Fibroblast of the conjunctiva (primary cell): ENCODE measurements around the gene WDR7.

Experiments used
- DNase-seq: peaks from one replicate; pipeline ENCODE4 v3.0.0-alpha.2; 2010; ENCODE audit warnings: low read depth

WDR7 gene

DNA sequence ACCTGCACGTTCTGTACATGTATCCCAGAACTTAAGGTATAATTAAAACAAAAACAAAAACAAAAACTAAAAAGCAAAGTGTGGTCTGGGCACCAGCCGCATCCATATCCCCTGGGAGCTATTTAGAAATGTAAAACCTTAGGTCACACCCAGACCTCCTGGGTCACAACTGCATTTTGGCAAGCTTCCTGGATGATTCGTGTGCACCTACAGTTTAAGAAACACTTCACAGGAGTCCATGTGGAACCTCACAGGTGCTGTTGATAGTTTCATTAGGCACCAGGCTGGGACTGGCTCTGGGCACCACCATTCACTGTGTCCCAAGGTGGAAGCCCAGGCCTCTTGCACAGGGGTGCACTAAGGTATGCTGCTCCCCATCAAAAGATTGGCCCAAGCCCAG, 392.1 kb downstream of the WDR7 start:
- no peak for DNase-seq

DNA sequence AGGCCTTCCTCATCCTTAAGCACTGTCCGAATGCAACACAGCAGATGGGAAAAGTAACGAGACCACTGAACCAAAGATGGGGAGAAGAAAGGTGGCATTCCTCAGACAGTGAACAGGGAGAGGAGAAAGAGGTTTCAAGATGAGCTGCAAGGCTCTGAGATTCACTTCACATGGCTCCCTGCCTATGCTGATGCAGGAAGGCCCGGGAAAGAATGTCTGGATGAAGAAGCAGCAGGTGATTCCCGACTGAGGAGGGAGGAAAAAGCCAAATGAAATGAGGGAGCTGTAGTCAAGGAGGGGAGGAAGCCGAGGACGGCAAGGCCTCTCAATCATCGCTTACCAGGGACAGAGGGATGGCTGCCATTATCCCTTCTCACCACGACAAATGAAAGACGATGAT, 397.2 kb downstream of the WDR7 start:
- no peak for DNase-seq

GRCh38 chr18:57048859-57049258, 397.7 kb downstream of the WDR7 start:
- DNase-seq = no peak

GRCh38 chr18:57050310-57050949, 399.3 kb downstream of the WDR7 start:
- no peak for DNase-seq

- DNase-seq = no peak
Observed at GRCh38 chr18:57051021-57051656, 400.0 kb downstream of the WDR7 start.

DNA sequence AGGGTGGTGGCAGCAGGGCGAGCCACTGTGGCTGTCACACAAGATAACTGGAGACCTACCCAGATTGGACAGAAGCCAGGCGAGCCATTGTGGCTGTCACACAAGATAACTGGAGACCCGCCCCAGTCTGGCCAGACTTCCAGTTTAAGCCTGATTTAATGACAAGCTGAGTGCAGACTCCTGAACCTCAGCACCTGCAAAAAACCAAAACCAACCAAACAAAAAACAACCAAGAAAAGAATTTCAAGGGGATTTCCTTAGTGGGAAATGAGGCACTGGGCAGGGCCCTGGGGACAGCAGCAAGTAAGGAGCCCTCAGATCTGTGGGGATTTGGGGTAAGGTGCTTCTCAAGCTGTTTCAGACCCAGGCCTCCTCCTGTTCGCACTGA, 400.5 kb downstream of the WDR7 start:
- no peak for DNase-seq

GRCh38 chr18:57052173-57052572, 401.0 kb downstream of the WDR7 start:
- no peak for DNase-seq

- no peak for DNase-seq
Observed at GRCh38 chr18:57052759-57053158, 401.6 kb downstream of the WDR7 start.

DNA sequence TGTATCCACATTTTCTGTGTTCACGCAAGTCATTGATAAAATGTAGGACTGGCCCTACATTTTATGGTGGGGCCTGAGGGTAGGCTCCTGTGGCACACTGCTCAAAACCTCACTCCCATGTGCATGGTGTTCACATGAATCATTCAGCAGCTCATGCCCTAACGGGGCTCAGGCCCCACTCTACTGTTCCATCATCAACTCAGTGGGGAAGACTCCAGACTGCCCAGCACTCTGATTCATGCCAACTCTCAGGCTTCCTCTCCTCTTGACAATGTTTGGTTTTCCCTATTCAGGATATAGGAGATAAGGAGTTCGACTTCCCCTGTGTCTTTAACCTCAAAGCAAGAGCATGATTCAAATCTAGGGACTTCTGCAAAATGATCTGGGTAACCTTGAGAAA, 403.7 kb downstream of the WDR7 start:
- no peak for DNase-seq

GRCh38 chr18:57057890-57058289, 406.7 kb downstream of the WDR7 start:
- no peak for DNase-seq

- no peak for DNase-seq
Observed at GRCh38 chr18:57058734-57059133, 407.6 kb downstream of the WDR7 start.

- DNase-seq = no peak
Observed at GRCh38 chr18:57059366-57059765, 408.2 kb downstream of the WDR7 start.

GRCh38 chr18:57060814-57061213, 409.7 kb downstream of the WDR7 start:
- DNase-seq = no peak

- no peak for DNase-seq
Observed at GRCh38 chr18:57062178-57062577, 411.0 kb downstream of the WDR7 start.

- no peak for DNase-seq
Observed at GRCh38 chr18:57062844-57063243, 411.7 kb downstream of the WDR7 start.

- DNase-seq = no peak
Observed at GRCh38 chr18:57063601-57064103, 412.5 kb downstream of the WDR7 start.

DNA sequence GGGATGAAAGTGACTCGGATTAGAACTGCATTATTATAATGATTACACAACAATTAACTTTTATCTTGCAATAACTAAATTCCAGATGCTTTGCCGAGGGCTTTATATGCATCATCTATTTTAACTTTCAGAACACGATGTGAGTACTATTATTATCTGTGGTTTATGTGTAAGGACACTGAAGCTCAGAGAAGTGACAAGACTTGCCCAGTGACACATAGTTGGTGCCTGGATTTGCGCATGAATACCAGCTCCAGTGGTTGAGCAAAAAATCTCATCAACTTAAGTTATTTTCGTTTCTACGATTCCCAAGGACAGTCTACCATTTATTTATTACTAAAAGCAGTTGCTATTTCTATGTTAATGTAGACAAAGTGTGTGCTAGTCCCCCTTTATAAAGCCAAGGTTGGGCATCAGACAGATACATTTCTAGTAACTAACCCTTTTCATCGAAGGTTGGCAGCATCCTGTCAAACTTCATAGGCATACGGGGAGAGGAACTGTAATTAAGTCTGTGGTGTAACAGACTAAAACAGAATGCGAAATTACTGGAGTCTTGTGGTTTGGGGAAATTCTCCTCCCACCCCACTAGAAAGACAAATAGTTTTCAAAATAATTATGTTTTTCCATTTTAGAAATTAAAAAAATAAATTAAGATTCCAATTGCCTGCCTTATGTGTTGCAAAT, 422.5 kb downstream of the WDR7 start:
- no peak for DNase-seq

DNA sequence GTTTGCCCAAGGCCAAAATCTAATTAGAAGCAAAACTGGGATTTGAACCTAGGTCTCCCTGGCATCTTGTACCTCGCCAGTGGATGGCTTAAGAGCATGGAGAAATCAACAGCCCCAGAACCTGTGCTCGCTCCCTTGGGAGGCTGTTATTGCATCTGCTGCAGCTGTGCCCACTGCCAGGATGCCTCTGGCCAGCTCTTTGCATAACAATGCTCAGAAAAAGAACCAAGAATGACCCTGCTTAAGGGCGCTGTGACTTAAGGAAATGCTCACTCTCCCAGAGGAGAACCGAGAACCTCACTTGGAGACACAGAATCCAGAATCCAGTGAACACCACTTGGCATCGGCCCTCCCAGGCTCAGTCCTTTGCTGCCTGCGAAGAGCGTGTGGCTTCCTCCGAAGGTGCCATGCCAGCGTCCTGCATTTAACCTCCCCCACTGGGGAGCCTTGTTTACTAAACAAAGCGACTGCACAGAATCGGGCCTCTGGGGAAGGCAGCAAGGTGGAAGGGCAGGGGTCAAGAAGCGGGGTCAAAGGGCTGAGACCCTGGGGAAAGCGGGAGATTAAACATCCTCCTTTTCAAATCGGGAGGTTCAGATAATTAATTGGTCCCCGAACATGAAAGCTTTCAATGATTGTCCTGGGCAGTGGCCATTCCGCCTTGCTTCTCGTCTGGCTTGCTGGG, 424.7 kb downstream of the WDR7 start:
- DNase-seq = no peak

DNA sequence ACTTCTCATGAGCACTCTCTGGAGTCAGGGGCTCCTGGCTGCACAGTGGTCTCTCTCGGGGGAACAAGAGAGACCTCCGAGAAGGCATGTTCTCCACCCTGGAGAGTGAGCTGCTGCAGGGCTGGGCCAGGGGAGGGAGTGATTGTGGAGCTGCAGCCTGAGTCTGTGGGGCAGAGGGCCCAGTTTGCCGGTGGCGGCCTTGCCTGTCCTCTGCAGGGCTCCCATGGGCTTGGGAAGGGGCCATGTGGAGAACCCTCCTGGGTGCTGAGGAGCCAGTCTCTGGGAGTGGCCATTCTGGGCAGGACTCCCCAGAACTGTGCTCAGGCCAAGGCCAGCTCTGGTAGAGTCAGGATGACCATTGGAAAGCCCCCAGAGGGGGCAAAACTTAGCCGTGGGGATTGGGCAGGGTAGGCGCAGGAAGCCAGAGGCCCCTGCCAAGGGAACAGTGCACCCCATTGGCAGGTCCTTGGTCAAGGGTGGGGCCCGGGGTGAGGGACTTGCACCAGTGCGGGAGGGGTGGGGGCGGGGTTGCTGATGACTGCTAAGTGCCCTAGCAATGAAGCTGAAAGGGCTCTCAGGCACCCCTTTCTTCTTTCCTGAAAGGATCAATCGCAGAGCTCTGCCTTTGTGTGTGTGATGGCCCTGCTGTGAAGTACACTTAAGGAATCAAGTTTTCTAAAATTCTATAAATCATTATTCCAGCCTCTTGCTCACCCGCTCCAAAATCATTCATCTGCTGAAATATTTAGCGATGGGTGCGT, 426.0 kb downstream of the WDR7 start:
- DNase-seq = no peak

GRCh38 chr18:57077786-57078552, 426.8 kb downstream of the WDR7 start:
- DNase-seq = no peak

GRCh38 chr18:57078614-57079013, 427.5 kb downstream of the WDR7 start:
- no peak for DNase-seq
